22Rv1 (cell line): ENCODE measurements around the gene INKA1.

Experiments
- ZFX ChIP-seq: fragments of 450-650 bp; IDR thresholded peaks from 2 replicates; pipeline ENCODE4 v1.6.1; 2017; ENCODE audit warnings: antibody characterized with exemption, borderline replicate concordance
- TF ChIP-seq, protein P1 (sequence below): fragments of 450-650 bp; IDR thresholded peaks from 2 replicates; pipeline ENCODE4 v1.5.1; 2017; ENCODE audit warnings: mild to moderate bottlenecking

- TF ChIP-seq, protein P1, sequence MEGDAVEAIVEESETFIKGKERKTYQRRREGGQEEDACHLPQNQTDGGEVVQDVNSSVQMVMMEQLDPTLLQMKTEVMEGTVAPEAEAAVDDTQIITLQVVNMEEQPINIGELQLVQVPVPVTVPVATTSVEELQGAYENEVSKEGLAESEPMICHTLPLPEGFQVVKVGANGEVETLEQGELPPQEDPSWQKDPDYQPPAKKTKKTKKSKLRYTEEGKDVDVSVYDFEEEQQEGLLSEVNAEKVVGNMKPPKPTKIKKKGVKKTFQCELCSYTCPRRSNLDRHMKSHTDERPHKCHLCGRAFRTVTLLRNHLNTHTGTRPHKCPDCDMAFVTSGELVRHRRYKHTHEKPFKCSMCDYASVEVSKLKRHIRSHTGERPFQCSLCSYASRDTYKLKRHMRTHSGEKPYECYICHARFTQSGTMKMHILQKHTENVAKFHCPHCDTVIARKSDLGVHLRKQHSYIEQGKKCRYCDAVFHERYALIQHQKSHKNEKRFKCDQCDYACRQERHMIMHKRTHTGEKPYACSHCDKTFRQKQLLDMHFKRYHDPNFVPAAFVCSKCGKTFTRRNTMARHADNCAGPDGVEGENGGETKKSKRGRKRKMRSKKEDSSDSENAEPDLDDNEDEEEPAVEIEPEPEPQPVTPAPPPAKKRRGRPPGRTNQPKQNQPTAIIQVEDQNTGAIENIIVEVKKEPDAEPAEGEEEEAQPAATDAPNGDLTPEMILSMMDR, result no peak
- no peak for TF ChIP-seq ZFX
Observed at GRCh38 chr3:49804141-49805041, 1.3 kb downstream of the INKA1 start.
